ENCODE results near the gene MXRA8.

The MXRA8 gene

DNA sequence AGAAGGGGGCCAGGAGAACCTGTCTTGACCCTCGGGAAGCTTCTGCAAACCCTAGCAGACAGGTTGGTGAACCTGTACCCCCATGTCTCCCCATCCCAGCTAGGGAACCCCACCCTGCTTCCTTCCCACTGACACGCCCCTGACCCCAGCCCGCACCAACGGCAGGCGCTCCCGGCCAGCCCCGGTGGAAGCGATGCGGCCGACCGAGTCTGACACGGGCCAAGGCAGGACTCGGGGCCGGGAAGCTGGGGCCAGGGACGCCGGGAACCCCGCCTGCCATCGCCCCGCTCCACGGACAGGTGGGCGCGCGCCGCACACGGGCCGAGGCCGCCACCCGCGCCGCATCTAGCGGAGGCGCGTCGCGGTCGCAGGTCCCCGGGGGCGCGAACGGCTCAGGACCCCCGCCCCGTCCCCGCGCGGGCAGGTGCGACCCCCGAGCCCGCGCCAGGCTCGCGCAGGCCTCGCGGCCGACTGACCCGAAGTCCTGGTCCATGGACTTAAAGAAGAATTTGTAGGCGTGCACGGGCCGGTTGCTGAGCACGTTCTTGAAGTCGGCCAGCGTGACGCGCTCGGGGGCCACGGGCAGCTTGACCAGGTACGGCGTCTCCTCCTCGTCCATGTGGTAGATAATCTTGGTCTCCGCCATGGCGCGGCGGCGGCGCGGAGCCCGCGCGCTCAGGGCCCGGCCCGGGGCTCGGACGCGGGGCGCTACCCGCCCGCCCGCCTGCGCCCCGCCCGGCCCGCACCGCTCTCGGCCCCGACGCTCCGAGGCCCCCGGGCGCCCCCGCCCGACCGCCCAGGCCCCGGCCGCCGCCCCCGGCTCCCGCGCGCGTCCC is 9.7 kb downstream of the MXRA8 start:
- DNase-seq: no peak

DNA sequence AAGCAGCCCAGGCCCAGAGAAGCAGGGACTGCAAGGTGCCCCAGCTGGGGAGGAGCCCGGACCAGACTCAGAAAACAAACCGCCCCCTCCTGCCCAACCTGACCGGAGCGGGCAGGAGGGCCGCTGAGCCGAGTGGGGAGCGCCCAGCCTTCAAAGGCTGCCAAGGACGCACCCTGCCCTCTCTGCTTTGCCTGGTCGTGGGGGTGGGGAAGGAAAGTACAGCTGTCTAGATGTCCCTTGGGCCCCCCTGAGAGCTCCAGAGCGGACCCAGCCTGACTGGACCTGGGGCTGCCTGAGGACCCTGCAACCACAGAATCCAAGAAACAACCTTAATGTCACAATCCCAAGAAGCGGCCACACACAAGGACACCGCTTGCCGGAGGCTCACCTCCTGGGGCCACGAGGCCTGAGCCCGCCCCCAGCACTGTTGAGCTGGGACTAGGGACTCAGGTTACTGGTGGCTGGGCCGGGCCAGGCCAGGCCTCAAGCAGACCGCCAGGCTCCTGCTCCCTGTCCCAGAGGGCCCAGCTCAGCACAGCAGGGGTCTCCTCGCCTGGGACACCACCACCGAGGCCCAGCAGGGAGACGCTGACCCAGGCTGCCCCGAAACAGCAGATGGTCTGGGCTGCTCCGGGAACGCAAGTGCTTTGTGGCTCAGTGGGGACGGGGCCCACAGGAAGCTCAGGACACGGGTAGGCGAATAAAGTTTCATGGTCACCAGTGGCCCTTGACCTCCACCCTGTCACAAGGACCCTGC is 10.5 kb downstream of the MXRA8 start:
- no peak for DNase-seq

DNA sequence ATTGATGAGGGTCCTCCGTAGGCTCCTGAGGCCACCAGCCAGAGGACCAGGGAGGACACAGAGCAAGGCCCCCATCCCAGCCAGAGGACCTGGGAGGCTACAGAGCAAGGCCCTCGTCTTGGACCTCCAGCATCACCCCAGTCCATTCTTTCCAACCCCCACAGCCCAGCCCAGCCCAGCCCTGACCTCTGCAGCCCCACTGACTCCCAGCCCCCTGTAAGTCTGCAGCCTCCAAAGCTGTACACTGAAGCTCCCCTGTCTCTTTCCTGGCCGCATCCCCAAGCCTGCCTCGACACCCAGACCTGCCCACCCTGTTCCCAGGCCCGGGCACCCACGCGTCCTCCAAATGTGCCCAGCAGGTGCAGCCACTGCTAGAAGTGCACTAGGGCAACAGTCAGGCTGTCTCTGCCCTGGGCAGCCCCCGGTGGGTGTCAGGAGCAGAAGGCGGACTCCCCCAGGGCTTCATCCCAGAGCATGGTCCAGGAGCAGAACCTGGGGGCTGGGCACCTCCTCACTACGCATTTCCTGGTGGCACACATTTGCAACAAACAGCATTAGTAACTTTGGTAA is 11.2 kb downstream of the MXRA8 start:
- DNase-seq: no peak

DNA sequence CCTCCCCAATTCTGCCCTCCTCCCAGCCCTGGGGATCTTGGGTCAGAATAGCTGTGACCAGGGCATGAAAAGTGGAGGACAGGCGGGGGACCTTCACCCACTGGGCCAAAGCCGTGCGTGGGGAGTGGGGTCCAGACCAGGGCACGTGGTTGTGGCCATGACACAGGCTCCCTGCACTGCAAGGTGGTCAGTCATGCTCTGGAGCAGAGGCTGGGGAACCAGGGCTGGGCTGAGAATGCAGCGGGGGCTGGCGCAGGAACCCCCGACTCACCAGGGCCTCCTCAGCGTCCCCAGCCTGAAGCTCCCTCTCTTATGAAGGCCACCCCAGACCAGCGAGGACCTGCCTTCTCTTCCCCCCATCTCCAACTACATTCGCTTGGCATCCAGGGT is 11.9 kb downstream of the MXRA8 start:
- DNase-seq: no peak

DNA sequence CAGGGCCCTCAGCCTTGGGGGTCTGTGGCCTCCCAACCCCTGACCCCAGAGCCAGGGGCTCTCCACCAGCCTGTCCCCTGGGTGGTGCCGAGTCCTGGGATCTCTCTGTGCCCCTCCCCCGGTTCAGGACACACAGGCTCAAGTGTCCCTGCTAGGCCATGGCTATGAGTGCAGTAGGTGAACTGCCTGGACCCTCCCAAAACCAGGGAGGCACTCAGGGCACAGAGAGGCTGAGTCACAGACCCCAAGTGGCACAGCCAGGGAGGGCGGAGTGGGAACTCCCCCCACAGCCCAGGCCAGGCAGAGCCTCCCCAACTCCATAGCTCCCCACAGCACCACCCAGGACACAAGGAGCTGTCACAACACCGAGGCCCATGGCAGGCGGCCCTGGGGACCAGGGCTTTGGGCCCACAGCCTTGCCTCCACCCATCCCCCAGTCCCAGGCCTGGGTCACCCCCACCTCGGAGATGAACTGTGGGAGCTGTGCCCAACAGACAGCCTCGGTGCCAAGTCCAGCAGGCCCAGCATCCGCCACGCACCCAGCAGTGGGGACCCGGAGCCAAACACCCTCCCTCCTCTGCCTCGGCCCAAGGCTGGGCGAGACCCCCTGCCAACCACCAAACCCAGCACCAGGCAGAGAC is 12.4 kb downstream of the MXRA8 start:
- DNase-seq: no peak

DNA sequence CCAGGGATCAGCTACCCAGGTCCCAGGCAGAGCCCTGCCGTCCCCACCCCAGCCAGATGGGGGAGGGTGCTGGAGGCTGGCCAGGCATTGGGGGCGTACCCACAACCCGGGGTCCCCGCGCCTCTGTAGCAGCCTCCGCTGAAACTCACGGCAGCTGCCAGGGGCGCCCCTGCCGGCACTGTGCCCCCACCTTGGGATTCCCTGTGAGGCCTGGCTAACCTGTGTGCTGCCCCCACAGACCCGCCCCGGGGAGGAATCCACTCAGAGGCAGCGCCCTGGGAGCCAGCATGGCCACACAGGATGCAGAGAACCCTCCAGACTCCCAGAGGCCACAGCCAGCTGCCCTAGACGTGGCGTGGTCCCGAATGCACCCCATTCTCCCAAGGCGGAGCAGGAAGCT is 13.0 kb downstream of the MXRA8 start:
- no peak for DNase-seq

DNA sequence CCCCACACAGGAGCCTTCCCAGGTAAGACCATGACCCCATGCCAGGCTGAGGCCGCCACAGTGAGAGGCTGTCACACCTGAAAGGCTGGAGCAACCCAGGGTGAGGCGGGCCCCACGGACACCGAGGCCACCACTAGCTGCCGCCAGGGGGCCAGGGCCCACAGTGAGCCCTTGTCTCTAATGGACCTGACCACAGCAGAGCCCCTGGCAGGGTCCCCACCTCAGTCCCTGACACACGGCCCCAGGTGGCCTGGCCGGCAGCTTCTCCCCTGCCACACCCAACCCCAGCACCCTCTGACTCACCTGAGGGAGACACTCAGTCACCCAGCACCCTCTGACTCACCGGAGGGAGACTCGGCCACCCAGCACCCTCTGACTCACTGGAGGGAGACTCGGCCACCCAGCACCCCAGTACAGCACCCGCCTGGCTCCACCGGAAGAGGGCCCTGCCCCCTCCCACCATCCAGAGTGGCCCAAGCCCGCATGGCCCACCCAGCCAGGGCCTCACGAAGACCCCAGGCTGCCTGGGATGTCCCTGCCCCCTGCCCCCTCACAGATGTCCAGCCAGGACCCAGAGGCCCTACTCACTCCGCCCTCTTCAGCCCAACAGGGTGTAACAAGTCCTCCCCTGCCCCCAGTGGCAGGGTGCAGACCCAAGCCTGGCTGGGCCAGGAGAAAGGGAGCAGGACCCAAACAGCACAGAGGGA is 13.5 kb downstream of the MXRA8 start:
- DNase-seq: no peak

DNA sequence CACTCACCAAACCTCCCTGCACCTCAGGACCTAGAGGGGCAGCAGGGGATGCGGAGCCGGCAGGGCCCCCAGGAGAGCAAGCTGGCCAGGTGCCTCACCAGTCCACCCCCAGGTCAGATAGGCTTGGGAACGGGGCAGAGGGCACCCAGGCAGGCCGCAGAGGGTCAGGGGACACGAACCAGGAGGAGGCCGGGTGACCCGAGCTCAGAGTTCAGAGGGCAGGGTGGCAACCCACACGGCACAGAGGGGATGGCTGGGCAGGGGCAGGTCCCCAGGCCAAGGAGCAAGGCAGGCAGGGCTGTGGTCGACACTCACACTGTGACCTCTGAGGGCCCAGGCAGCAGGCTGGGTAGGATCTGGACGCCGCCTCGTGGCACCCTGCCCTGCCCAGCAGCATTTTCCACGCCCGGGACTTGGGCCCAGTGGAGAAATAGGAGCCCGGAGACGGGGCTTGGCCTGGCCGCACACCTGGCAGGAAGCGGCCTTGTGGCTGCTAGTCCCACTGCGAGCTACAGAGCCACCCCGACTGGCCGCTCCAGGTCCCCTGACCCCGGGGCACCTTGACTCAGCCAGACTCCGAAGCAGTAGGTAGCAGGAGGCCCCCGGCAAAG is 14.4 kb downstream of the MXRA8 start:
- no peak for DNase-seq

DNA sequence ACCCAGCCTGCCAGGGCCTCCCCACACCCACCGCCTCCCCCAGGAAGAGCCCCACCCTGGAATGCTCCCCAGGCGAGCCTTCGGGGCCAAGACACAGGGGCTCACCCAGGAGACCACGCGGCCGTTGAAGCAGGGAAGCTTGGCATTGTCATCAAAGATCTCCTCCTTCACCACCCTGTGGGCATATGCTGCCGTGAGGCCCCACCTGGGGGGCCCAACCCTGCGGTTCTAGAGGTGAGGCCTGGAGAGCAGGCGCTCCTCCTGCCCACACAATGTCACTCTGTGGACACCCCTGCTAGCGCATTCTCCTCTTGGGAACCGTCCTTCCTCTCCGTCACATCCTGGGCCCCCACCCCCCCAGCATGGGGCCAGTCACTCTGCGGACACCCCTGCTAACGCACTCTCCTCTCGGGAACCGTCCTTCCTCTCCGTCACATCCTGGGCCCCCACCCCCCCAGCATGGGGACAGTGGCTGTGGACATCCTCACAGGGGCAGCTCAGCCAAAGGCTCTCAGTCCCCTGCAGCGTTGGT is 15.7 kb downstream of the MXRA8 start:
- no peak for DNase-seq

DNA sequence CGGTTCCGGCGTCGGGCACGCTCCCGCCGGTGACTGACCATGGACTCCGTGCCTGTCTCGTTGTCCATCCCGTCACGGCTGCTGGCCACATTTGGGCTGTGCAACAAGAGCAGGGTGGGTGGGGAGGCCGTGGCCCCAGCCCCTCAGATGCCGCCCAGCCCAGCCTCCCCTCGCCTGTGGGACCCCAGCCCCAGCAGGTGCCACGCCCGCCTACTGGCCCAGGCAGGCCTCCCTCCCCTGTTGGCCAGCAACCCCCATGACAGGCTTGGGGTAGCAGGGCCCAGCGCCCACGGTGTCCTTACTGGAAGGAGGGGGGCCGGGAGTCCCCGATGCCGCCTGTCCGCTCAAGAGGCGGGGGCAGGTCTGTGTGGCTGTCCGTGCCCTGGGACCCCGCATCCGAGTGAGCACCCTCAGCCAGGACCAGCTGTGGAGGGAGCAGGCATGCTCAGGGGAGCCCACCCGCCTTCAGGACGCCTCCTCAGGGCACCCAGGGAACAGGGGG is 16.2 kb downstream of the MXRA8 start:
- DNase-seq: no peak

DNA sequence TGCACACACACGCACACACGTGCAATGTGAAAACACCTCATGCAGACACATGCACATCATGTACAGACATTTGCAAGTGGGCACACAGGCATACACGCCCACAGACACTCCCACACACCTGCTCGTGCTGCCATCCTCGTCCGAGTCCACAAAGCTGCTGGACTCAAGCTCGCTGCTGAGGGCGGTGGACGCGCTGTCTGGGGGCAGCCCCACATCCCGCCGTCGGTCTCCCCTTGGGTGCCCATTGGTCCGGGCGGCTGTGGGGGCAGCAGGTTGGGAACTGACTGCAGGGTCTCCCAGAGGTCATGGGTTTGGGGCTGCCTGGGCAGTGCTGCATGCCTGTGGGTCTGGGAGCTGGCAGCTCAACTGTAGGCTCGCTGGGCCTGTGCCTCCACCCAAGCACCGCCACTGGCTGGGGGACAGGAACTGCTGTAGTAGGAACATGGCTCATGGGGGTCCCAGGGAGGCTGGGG is 16.8 kb downstream of the MXRA8 start:
- DNase-seq: no peak

DNA sequence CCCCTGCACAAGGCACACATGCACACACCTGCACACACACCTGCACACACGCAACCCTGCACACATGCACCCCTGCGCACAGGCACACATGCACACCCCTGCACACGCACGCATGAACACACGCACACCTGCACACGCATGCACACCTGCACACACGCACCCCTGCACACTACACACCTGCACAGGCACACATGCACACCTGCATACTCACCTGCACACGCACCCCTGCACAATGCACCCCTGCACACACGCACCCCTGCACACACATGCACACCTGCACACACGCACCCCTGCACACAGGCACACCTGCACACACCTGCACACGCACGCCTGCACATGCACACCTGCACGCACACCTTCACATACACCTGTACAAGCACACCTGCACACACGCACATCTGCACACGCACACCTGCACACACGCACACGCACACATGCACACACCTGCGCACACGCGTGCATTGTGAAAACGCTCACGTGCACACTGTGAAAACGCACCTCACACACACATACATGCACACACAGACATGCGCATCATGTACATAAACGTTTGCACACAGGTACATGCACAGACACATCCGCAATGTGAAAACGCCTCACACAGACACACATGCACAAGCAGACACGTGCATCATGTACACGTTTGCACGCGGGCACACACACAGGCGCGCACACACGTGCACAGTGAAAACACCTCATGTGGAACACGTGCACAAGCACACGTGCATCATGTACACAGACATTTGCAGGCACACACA is 17.4 kb downstream of the MXRA8 start:
- DNase-seq: no peak

DNA sequence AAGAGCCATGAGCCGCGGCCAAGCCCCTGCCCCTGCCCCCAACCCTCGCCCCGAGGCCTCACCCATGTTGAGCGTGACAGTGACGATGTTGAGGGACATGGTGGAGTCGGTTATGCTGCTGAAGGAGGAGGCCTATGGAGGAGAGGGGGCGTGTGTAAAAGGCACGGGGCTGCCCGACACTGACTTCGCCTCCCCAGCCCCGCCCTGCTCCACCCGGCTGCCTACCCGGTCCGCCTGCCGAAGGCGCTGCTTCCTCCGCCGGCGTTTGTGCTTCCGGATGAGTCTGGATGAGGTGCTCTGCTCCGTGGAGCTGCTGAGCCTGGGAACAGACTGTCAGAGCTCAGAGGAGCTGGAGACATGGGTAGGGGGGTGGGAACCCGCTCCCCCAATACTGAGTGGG is 18.2 kb downstream of the MXRA8 start:
- DNase-seq: no peak

DNA sequence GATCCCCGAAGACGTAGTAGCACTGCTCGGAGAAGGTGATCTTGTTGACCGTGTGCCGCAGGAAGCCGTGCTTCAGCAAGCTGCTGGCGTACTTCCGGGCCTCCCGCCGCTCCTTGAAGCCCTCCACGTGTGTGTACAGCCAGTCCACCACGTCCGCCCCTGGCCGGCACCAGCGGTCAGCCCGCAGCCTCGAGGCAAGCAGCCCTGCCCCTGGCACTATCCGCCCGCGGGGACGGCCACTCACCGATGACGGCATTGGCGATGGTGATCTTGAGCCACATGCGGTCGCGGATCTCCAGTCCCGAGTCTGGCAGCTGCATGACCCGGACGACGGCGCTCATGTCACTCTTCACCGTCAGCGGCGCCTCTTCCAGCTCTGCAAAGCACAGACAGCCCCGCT is 20.1 kb downstream of the MXRA8 start:
- DNase-seq: no peak

DNA sequence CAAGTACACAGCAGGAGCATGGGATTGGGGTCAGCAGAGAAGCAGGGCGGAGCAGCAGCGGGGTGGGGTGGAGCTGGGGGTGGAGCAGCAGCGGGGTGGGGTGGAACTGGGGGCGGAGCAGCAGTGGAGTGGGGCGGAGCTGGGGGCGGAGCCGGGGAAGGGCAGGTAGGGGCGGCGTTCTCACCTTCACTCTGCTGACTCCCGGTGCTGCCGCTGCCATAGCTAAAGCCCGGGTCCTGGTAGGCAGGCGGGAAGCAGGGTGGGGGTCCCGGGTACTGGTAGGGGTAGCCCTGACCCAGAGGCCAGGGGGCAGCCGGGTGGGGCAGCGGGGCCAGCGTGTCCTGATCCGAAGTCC is 20.6 kb downstream of the MXRA8 start:
- no peak for DNase-seq

DNA sequence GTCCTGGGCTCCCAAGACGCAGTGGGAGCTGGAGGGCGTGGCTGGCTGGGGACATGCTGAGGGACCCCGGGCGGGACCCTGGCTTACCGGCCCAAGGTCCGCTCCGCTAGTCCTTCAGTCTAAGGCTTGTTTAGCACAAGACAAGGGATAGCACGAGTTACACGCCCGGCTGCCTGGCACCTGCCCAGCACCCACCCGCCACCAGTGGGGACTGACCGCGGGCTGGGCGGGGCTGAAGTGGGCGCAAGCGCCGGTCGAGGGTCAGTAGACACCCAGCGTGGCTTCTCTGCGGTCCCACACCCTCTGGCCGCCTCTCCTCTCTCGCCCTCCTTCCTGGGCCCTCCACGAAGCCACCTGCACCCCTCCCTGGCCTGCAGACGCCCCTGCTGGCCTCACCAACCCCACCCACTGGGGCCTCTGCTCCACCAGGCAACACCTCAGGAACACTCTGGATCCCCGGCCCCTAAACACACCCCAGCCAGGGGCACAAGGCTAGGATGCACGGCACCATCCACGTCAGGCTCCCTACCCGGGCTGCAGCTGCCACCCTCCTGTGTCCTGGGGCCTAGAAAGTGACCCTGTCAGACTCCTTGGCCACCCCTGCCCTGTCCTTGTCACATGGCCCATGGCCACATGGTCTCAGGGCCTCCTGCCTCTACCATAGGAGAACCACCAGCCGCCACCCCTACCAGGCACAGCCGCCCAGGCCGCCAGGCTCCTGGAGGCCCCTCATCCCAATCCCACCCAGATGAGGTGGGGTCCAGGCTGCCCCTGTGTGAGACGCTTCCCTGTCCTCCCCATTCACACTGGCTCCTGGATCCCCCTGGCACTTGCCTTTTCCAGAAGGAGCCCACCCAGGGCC is 21.2 kb downstream of the MXRA8 start:
- DNase-seq: no peak

DNA sequence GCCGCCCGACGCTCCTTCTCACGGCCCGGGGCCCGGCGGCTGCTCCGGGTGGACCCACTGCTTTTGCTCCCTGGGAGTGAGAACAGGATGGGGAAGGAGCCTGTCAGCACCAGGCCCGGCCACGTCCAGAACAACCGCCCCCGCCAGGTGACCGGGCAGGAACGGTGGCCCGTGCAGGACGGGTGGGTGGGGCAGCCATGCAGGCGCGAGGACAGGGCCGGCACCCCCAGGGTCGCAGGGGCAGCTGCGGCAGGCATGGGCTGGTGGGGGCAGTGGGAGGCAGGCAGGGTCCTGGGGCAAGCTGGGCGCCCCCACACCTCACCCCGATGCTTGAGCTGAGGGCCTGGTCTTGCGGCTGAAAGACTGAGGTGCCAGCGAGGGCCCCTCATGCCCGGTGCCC is 21.9 kb downstream of the MXRA8 start:
- DNase-seq: no peak

DNA sequence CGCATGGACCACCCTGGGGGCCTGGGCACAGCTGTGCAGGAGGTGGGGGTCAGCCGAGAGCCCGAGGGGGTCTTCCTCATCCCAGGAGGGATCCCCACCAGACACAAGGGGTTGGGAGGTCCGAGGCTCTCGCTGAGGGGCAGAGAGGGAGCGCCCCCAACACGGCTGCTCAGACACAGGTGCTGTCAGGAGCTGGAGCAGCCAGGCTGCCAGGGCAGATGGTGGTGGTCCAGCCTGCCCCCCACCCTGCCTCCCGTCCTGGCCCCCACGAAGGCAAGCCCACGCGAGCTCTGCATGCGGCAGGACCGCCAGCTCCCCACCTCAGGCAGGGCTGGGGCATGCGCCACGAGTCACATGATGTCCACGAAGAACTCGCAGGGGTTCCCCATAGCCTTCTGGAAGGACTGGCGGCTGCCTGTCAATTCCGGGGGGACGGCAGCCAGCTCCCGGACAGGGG is 22.5 kb downstream of the MXRA8 start:
- DNase-seq: no peak

DNA sequence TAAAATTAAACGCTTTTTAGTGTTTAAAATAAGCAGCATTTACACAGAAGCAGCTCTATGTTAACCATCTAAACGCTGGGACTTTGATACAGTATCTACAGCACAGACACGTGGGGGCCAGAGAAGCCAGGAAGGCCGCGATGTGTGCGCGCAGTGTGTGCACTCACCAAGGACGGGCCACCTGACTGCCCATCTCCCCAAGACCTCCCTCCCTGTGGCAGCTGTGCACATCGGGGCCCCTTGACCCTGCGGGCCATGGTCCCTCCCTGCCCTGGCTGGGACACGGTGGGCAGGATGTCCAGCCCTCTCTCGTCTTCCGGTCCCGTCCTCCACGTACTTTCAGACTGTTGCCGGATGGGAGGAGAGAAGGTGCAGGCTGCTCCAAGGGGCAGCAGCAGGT is 23.1 kb downstream of the MXRA8 start:
- DNase-seq: no peak

DNA sequence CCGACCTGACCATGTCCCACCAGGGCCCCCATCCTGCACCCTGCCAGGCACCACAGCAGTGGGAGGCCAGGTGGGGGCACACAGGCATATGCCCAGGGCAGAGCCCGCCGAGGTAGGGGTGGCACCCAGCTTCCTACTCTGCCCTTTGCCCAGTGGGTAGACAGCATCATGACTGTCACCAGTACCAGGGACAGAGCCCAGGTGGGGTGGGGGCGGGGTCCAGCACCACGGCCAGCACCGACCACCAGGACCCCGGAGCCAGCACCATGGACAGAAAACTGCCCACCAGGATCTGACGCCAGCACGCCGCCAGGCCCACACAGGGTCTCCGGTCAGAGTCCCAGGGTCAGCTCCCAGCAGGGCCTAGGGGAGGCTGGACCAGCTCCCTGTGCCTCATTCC is 23.5 kb downstream of the MXRA8 start:
- no peak for DNase-seq

All from central memory CD4-positive, alpha-beta T cell (primary cell).